Epithelial cell of proximal tubule (primary cell): Measurements from ENCODE around the gene MTHFD1. TPM values are rescaled to one million over a fixed set of nuclear protein-coding genes. Genes with fewer than 3 reads are reported as not detected.
A peak's percentile ranks its signal among the peaks of the same experiment; 100 is the strongest.

Experiments used
- DNase-seq: peaks from one replicate; pipeline ENCODE4 v3.0.0-alpha.2; 2011; ENCODE audit warnings: low read depth
- H3K4me3 ChIP-seq: 2 replicates; pipeline ENCODE4 v1.5.1; 2011; ENCODE audit warnings: low read depth, mild to moderate bottlenecking, low read length
- total RNA-seq: library from RNA; depleted of rRNA; stranded (reverse); fragments of >200 nt; gene quantifications from 2 replicates; pipeline ENCODE4 v1.2.3, GENCODE V29; 2015
- TF ChIP-seq, protein P1 (sequence below): conservative IDR thresholded peaks from 2 replicates; pipeline ENCODE4 v1.5.1; 2012; ENCODE audit warnings: low read depth, mild to moderate bottlenecking, low read length

MTHFD1 gene
- total RNA-seq, 1 donor from 2014 or later: 42.1 TPM

DNA sequence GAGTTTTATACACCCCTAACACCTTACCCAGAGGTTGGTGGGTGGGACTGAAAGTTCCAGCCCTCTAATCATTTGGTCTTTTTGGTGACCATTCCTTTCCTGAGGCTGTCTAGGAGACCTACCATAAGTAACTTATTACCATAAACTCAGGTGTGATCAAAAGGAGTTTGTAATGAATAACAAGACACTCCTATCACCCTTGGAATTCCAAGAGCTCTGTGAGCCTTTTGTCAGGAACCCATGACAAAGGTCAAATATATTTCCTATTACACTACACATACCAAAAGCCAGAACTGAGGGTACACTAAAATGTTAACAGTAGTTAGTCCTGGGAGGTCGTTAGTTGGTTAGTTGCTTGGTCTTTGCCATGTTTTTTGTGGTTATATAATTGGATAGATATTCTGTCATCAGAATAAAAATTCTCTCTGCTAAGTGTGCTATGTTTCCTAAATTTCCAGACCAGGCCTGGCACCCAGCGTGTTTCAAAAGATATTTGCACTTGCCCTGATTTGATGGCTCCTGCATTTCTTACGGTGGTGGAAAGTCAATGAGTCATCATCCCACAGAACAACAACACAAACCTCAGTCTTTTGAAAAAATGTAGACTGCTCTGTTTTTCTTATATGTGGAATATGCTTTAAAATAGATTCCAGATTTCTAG, 50.2 kb downstream of the MTHFD1 start:
- H3K4me3 ChIP-seq: no peak overlapping the region
- DNase-seq: peak; percentile 98
- TF ChIP-seq, protein P1, sequence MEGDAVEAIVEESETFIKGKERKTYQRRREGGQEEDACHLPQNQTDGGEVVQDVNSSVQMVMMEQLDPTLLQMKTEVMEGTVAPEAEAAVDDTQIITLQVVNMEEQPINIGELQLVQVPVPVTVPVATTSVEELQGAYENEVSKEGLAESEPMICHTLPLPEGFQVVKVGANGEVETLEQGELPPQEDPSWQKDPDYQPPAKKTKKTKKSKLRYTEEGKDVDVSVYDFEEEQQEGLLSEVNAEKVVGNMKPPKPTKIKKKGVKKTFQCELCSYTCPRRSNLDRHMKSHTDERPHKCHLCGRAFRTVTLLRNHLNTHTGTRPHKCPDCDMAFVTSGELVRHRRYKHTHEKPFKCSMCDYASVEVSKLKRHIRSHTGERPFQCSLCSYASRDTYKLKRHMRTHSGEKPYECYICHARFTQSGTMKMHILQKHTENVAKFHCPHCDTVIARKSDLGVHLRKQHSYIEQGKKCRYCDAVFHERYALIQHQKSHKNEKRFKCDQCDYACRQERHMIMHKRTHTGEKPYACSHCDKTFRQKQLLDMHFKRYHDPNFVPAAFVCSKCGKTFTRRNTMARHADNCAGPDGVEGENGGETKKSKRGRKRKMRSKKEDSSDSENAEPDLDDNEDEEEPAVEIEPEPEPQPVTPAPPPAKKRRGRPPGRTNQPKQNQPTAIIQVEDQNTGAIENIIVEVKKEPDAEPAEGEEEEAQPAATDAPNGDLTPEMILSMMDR: no peak

DNA sequence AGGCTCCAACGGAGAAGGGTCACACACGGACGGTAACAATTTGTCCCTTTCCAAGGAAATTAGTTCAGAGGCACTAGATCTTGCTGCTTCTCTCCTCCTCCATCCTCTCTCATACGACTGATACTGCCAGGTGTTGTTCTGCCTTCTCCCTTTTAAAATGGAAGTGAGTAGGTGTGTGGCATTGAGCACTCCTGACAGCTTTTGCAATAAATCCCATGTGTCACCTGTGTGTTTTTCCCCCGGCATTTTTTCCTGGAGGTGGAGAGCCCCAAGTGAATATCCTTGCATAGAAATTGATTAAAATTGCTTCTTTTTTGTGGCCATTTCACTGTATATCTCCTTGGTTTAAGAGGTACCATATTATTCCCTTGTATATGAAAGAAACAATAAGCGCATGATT, 51.0 kb downstream of the MTHFD1 start:
- no peak overlapping the region for H3K4me3 ChIP-seq

DNA sequence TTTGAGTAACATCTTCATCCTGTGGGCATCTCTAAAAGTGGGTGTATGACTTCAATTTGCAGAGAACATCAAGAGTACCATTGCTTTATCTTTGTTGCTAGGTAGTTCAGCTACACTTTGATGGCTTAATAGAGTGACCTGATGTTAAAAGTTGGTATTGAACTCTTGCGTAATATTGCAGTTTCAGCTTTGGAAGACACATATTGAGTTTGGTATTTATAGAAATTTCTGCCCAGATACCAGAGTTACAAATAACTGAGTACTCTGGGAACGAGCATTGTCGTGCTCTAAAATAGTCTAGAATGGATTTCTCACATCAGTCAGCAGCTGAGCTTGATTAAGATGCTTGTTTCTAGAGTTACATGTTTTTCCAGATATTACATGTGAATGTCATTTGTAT, 52.3 kb downstream of the MTHFD1 start:
- TF ChIP-seq, protein P1: no peak
- no peak overlapping the region for H3K4me3 ChIP-seq
- DNase-seq: no peak

More for the DNA sequence above, 51.0 kb downstream of the MTHFD1 start:
- DNase-seq: no peak
- TF ChIP-seq, protein P1: no peak

DNA sequence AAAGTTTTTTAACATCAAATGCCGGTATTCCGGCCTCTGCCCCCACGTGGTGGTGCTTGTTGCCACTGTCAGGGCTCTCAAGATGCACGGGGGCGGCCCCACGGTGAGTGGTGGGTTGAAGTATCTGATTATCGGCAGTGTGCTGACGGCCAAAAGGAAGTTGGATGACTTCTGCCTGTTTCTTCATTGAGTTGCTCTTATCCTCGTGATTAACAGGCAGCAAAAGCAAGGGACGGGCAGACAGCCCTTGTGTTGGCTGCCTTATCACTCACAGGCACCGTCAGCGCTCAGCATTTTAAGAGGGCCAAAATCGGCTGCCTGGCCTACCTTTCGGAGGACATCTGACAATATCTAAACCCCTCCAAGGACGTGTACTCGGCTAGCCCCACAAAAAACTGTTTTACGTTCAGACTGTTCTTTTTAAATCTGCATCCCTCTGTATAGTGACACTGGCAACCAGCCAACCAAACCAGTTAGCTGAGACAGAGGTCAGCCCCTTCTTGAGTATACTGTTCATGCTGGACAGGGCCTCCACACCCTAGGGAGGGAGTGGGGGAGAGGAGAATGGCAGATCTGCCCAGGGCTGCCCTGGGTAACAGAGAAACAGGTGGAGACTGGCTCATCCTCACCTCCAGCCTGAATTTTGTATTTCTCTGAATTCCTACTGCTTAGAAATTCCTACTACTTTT, 54.3 kb downstream of the MTHFD1 start:
- DNase-seq: no peak
- TF ChIP-seq, protein P1: no peak
- H3K4me3 ChIP-seq: no peak overlapping the region

DNA sequence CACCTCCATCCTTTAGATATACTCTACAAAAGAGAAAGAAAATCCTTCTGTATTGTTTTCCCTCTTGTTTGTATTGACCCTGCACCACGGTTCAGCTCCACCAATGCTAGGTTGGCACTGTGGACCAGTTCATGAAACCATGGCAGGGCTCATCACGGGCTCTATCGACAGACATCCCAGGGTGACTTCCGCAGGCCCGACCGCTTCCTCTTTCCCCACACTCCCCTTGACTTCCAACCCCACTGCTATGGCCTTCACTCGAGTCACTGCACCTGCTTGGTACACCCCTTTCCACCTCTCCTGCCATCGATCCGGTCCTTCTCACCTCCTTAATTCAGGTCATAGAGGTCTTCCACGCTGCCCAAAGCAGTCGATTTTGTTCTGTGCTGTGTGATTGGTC, 56.0 kb downstream of the MTHFD1 start:
- TF ChIP-seq, protein P1: no peak
- DNase-seq: no peak
- no peak overlapping the region for H3K4me3 ChIP-seq

DNA sequence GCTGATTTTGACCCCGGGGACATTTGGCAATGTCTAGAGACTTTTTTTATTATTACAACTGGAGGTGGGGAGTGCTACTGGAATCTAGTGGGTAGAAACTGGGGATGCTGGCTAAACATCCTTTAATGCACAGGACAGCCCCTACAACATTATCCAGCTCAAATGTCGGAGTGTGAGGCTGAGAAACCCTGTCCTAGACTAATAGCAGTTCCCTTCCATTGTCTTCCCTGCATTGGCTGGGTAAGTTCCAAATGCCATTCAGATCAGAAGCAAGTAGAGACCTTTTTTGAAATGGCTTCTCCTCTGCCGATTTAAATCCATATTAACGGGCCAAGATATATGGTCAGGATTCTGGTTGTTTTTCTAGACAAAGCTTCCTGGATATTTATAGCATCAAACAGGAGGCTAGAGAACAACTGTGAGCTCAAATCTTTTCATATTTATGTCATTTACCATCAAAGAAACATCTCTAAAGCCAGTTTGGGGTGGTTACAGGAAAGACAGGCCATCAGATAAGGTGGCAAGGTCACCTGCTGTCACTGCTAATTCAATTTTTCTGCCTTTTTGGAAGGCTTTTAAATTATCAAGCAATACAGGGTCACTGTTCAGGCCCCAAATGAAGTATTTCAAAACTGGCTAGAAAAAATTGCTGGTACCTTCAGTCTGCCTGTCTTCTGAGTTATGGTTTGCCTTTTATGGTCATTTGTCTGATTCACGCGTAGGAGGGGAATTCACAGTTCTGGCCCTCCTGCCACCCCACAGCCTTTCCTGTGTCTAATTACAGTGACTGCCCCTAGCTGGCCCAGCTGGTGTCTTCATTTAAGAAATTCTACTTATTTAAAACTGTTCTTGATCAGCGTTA, 57.1 kb downstream of the MTHFD1 start:
- no peak overlapping the region for H3K4me3 ChIP-seq
- TF ChIP-seq, protein P1: no peak
- peak; percentile 51 for DNase-seq
